MCF 10A (cell line): ENCODE measurements around the gene B9D1. TPM values are rescaled to one million over a fixed set of nuclear protein-coding genes. Genes with fewer than 3 reads are reported as not detected.
A peak's percentile ranks its signal among the peaks of the same experiment; 100 is the strongest.

Experiments used
- BruUV-seq: library from RNA; stranded (reverse); fragments of 400-500 nt; replicated peaks from 2 replicates; lab custom pipeline; 2021; lab: Mats Ljungman, UMichigan
- CTCF ChIA-PET: fragments of 300-600 bp; sonication (Branson Sonifier 250); formaldehyde crosslinking; extraction: SDS; loops from one replicate; lab custom pipeline; 2021; ENCODE audit warnings: antibody characterized with exemption, inconsistent platforms; lab: Yijun Ruan, JAX
- POLR2A ChIA-PET: fragments of 300-600, 350-650 bp; sonication (Branson Sonifier 250); formaldehyde crosslinking; extraction: SDS; loops from one replicate; lab custom pipeline; 2020; ENCODE audit warnings: antibody characterized with exemption, inconsistent platforms; lab: Yijun Ruan, JAX
- DNase-seq: peaks from one replicate; pipeline ENCODE4 v3.0.0-alpha.2; 2018; ENCODE audit not compliant: unreplicated experiment
- H3K27ac Mint-ChIP-seq: one replicate; pipeline ENCODE4 v1.8.0; 2022; ENCODE audit warnings: mild to moderate bottlenecking, low read depth, mixed read lengths; ENCODE audit not compliant: unreplicated experiment
- H3K27me3 Mint-ChIP-seq: one replicate; pipeline ENCODE4 v1.8.0; 2022; ENCODE audit warnings: mixed read lengths; ENCODE audit not compliant: insufficient read depth, unreplicated experiment
- H3K36me3 Mint-ChIP-seq: one replicate; pipeline ENCODE4 v1.8.0; 2022; ENCODE audit warnings: mild to moderate bottlenecking, moderate library complexity, mixed read lengths; ENCODE audit not compliant: insufficient read depth, unreplicated experiment
- H3K4me1 Mint-ChIP-seq: one replicate; pipeline ENCODE4 v1.8.0; 2022; ENCODE audit warnings: mixed read lengths; ENCODE audit not compliant: insufficient read depth, unreplicated experiment
- H3K4me3 Mint-ChIP-seq: one replicate; pipeline ENCODE4 v1.8.0; 2022; ENCODE audit warnings: mild to moderate bottlenecking, moderate library complexity, mixed read lengths; ENCODE audit not compliant: unreplicated experiment
- H3K9me3 Mint-ChIP-seq: one replicate; pipeline ENCODE4 v1.8.0; 2022; ENCODE audit warnings: mixed read lengths; ENCODE audit not compliant: unreplicated experiment
- intact Hi-C: fragments of 100-400 bp; cut with micrococcal nuclease; formaldehyde crosslinking; loops from 2 replicates; pipeline ENCODE4 v1.14.1; 2022
- total RNA-seq: library from RNA; stranded (reverse); gene quantifications from 2 replicates; pipeline ENCODE4 v1.2.3, GENCODE V29; 2022
- TF ChIP-seq, protein P1 (sequence below): fragments of 200-600 bp; IDR thresholded peaks from one replicate; pipeline ENCODE4 v1.8.0; 2022; ENCODE audit warnings: antibody characterized with exemption, mild to moderate bottlenecking; ENCODE audit not compliant: unreplicated experiment

Gene B9D1
- total RNA-seq, 1 experiment from 2014 or later = 33.0 TPM

DNA sequence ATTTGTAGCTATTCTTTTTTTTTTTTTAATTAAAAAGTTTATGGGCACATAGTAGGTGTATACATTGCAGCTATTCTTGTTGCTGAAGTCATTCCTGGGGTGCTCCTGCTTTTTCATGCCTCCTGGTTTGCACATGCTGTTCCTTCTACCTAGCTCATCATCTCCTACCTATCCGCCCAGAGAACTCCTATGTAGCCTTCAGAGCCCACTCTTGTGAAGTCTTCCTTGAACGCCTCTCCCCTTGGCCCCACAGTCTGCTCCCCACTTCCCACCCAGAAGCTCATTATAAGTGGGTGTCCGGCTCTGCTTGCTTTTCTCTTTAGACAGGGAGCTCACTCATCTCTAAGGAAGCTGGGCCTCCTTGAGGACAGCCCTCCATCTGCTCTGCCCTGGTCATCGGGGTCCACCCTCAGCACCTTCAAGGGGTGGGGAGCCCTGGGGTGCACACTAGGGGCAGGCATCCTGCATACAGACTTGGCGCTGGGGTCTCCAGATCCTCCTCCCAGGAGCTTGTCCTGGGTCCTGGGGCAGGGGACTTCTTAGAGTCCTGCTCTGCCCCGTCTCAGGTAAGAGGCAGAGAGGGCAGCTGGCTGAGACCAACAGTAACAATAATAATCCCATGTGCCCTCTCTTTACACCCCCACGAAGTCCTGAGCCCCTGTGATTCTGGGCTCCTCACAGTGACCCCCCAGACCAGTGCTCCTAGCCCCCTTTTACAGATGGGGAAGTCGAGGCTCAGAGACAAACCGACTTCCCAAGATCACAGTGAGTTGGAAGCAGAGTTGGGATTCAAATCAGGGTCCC, 3.5 kb upstream of the B9D1 start:
- H3K27me3 Mint-ChIP-seq = no peaks in the 10 kb centered on the region
- ChIA-PET POLR2A (interaction anchor here (1.1 to 5.9 kb wide), 3 partner anchors 12 to 353 kb away, joined by 3 to 61 read pairs (median 17); partner anchors contain the start of gene MAPK7), CTCF (interaction anchor here (0.5 to 9.7 kb wide), 8 partner anchors 10 to 397 kb away, joined by 3 to 147 read pairs (median 4); partner anchors contain the start of gene MAPK7)
- H3K9me3 Mint-ChIP-seq = no peaks in the 10 kb centered on the region
- H3K27ac Mint-ChIP-seq = no peak overlapping the region
- no peak for DNase-seq
- peaks cover 14% of the 10 kb centered on the region for H3K4me1 Mint-ChIP-seq
- intact Hi-C loops = no loop called here
- no TSS peak for BruUV-seq
- no peaks in the 10 kb centered on the region for H3K36me3 Mint-ChIP-seq
- H3K4me3 Mint-ChIP-seq = no peak overlapping the region
- TF ChIP-seq, protein P1, sequence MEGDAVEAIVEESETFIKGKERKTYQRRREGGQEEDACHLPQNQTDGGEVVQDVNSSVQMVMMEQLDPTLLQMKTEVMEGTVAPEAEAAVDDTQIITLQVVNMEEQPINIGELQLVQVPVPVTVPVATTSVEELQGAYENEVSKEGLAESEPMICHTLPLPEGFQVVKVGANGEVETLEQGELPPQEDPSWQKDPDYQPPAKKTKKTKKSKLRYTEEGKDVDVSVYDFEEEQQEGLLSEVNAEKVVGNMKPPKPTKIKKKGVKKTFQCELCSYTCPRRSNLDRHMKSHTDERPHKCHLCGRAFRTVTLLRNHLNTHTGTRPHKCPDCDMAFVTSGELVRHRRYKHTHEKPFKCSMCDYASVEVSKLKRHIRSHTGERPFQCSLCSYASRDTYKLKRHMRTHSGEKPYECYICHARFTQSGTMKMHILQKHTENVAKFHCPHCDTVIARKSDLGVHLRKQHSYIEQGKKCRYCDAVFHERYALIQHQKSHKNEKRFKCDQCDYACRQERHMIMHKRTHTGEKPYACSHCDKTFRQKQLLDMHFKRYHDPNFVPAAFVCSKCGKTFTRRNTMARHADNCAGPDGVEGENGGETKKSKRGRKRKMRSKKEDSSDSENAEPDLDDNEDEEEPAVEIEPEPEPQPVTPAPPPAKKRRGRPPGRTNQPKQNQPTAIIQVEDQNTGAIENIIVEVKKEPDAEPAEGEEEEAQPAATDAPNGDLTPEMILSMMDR = no peak

DNA sequence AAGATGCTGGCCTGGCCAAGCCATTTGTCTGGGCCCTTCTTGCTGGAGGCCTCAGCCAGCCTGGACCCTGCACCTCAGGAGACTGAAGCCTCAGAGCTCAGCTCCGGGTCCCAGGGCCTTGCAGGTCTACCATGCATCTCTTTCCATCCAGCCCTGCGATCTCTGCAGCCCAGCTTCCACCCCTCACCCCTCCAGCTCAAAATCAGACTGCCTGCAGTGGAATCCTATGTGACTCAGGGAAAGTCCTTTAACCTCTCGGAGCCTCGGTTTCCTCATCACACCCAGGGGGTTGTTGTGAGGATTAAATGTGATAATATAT, 2.9 kb upstream of the B9D1 start:
- no peak overlapping the region for H3K4me3 Mint-ChIP-seq
- intact Hi-C loops = no loop called here

DNA sequence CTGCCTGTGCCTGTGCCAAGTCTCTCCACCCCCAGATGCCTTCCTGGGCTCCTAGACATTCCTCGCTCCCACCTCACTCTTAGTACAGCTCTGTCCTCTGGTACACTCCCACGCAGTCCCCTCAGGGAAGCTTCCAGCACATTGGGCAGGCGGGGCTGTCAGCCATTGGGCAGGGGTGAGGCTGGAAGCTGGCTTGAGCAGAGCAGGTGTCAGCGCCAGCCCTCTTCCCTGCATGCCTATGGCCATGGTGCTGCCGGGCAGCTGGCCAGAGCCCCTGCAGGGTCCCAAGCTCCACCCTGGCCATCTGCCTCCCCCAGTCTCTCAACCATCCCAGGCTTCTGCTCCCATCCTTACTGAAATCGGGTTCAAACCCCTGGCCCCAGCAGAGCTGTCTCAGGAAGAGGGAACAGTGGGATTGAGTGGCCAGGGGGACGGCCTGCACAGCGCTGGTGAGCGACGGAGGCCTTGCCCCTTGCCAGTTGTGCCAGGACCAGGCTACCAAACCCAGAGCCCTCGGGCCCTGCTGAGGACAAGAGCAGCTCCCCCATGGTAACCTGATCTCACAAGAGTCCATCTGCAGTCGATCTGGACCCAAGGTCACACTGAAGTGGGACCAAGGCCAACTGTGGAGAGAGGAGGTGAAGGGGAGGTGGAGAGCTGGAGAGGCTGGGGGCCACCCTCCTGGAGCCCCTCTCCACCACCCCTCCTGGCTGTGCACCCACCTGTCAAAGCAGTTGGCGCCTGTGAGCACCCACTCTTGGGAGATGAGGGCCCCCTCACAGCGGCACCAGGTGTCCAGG, 2.4 kb upstream of the B9D1 start:
- POLR2A ChIA-PET = interaction anchor here (0.6 to 5.9 kb wide), 4 partner anchors 13 to 354 kb away, joined by 3 to 61 read pairs (median 10); partner anchors contain the start of gene MAPK7
- Mint-ChIP-seq H3K4me1 (peaks cover 14% of the 10 kb centered on the region), H3K27ac (no peak overlapping the region), H3K27me3 (no peaks in the 10 kb centered on the region), H3K4me3 (no peak overlapping the region), H3K36me3 (no peaks in the 10 kb centered on the region), H3K9me3 (no peaks in the 10 kb centered on the region)
- BruUV-seq = no TSS peak
- CTCF ChIA-PET = interaction anchor here (0.9 to 9.7 kb wide), 9 partner anchors 8 to 401 kb away, joined by 3 to 147 read pairs (median 14); partner anchors contain the start of gene MAPK7
- DNase-seq = peak; percentile 53
- TF ChIP-seq, protein P1 = no peak
- intact Hi-C loops = loop anchor here (5.0 kb wide), 1 partner anchor 282 kb away; the partner anchor contains the start of gene ALDH3A2

More for the DNA sequence above, 2.9 kb upstream of the B9D1 start:
- ChIA-PET POLR2A (interaction anchor here (1.1 to 5.9 kb wide), 3 partner anchors 12 to 354 kb away, joined by 3 to 61 read pairs (median 17); partner anchors contain the start of gene MAPK7), CTCF (interaction anchor here (0.5 to 9.7 kb wide), 8 partner anchors 9 to 398 kb away, joined by 3 to 147 read pairs (median 4); partner anchors contain the start of gene MAPK7)
- TF ChIP-seq, protein P1 = no peak
- Mint-ChIP-seq H3K27ac (no peak overlapping the region), H3K27me3 (no peaks in the 10 kb centered on the region), H3K9me3 (no peaks in the 10 kb centered on the region), H3K36me3 (no peaks in the 10 kb centered on the region), H3K4me1 (peaks cover 14% of the 10 kb centered on the region)
- no peak for DNase-seq
- BruUV-seq = no TSS peak
